HG02981 (cell line): ENCODE results near the gene LILRA2.
"Not testable (repeated sequence)": the region's sequence is repeated elsewhere in the genome, so short reads cannot be mapped to it uniquely, and the experiment has no call there.

Experiments
- ATAC-seq: cut with Tn5 transposase; IDR thresholded peaks from one replicate; pipeline ENCODE4 v1.9.1; 2021; ENCODE audit warnings: mild to moderate bottlenecking, moderate library complexity; ENCODE audit not compliant: unreplicated experiment

Gene LILRA2

GRCh38 chr19:54570316-54570715, 3.3 kb upstream of the LILRA2 start:
- ATAC-seq, result no peak

GRCh38 chr19:54571715-54572615, 1.6 kb upstream of the LILRA2 start:
- ATAC-seq, result not testable (repeated sequence)

GRCh38 chr19:54572696-54573311, 786 bp upstream of the LILRA2 start:
- no peak for ATAC-seq

GRCh38 chr19:54574051-54574450, 461 bp downstream of the LILRA2 start:
- no peak for ATAC-seq

GRCh38 chr19:54574527-54575056, 1.0 kb downstream of the LILRA2 start:
- no peak for ATAC-seq

GRCh38 chr19:54575205-54575604, 1.6 kb downstream of the LILRA2 start:
- not testable (repeated sequence) for ATAC-seq

GRCh38 chr19:54576411-54576976, 2.9 kb downstream of the LILRA2 start:
- no peak for ATAC-seq

GRCh38 chr19:54577334-54577733, 3.7 kb downstream of the LILRA2 start:
- ATAC-seq, result no peak

GRCh38 chr19:54578268-54578667, 4.7 kb downstream of the LILRA2 start:
- not testable (repeated sequence) for ATAC-seq

GRCh38 chr19:54586397-54586796, 12.8 kb downstream of the LILRA2 start:
- ATAC-seq, result no peak

GRCh38 chr19:54587026-54587425, 13.4 kb downstream of the LILRA2 start:
- ATAC-seq, result no peak

- ATAC-seq, result not testable (repeated sequence)
These were observed 19.9 kb downstream of the LILRA2 start, which contains the start of gene LILRA1 for GRCh38 chr19:54593445-54593844. Gene LILRA1 (plus strand): TSS chr19:54593632. CDS start chr19:54594245, 613 bp downstream.

GRCh38 chr19:54593931-54594626, 20.5 kb downstream of the LILRA2 start:
- ATAC-seq, result not testable (repeated sequence)

GRCh38 chr19:54594737-54595136, 21.1 kb downstream of the LILRA2 start:
- no peak for ATAC-seq

- ATAC-seq, result not testable (repeated sequence)
These were observed 22.3 kb downstream of the LILRA2 start for GRCh38 chr19:54595680-54596436.

- no peak for ATAC-seq
These were observed 26.6 kb downstream of the LILRA2 start for GRCh38 chr19:54600212-54600611.

- peak; percentile 30 for ATAC-seq
These were observed 32.6 kb downstream of the LILRA2 start for GRCh38 chr19:54606230-54606629.

- ATAC-seq, result peak; percentile 60
These were observed 33.5 kb downstream of the LILRA2 start for GRCh38 chr19:54606891-54607784.

- ATAC-seq, result no peak
These were observed 34.2 kb downstream of the LILRA2 start for GRCh38 chr19:54607785-54608150.
